Fibroblast of lung (primary cell): ENCODE measurements around the gene ALKBH3. TPM values are rescaled to one million over a fixed set of nuclear protein-coding genes. Genes with fewer than 3 reads are reported as not detected.
A peak's percentile ranks its signal among the peaks of the same experiment; 100 is the strongest.

Source experiments
- DNase-seq, 2 donors: peaks; one replicate each; pipeline versions ENCODE4 v3.0.0 to v3.0.0-alpha.2; 2010; ENCODE audit warnings: low read depth in 2 of 2
- H2AFZ ChIP-seq: 2 replicates; pipeline ENCODE4 v1.5.1; 2012; ENCODE audit warnings: low read length, control low read depth, inconsistent platforms
- H3K27ac ChIP-seq: 2 replicates; pipeline ENCODE4 v1.5.1; 2011; ENCODE audit warnings: low read length, control low read depth; ENCODE audit not compliant: insufficient read depth
- H3K27me3 ChIP-seq: 2 replicates; pipeline ENCODE4 v1.5.1; 2011; ENCODE audit warnings: mild to moderate bottlenecking, low read length; ENCODE audit not compliant: control insufficient read depth, insufficient read depth
- H3K36me3 ChIP-seq: 2 replicates; pipeline ENCODE4 v1.5.1; 2011; ENCODE audit warnings: low read length; ENCODE audit not compliant: control insufficient read depth, insufficient read depth
- H3K4me1 ChIP-seq: 2 replicates; pipeline ENCODE4 v1.5.1; 2011; ENCODE audit warnings: low read length; ENCODE audit not compliant: control insufficient read depth, insufficient read depth; ENCODE audit errors: extremely low read depth
- H3K4me2 ChIP-seq: 2 replicates; pipeline ENCODE4 v1.5.1; 2011; ENCODE audit warnings: low read length, control low read depth; ENCODE audit not compliant: insufficient read depth; ENCODE audit errors: extremely low read depth
- H3K4me3 ChIP-seq, 4 experiments: fragments of 200-600 bp in 1 of 4; sonication (generic) in 1 of 4; replicated peaks in 1 of 4; 2 replicates each; pipeline ENCODE4 v1.5.1; 2011 to 2016; ENCODE audit warnings: low read length in 4 of 4, low read depth in 3 of 4, mild to moderate bottlenecking in 3 of 4, control low read depth in 2 of 4, inconsistent platforms in 1 of 4, mixed read lengths in 1 of 4; ENCODE audit not compliant: insufficient read depth in 1 of 4; ENCODE audit errors: control extremely low read depth in 1 of 4
- H3K79me2 ChIP-seq: 2 replicates; pipeline ENCODE4 v1.5.1; 2012; ENCODE audit warnings: mild to moderate bottlenecking, low read length, inconsistent platforms; ENCODE audit not compliant: control insufficient read depth, insufficient read depth
- H3K9ac ChIP-seq: 2 replicates; pipeline ENCODE4 v1.5.1; 2011; ENCODE audit warnings: mild to moderate bottlenecking, low read length, control low read depth; ENCODE audit not compliant: insufficient read depth
- H3K9me3 ChIP-seq: 2 replicates; pipeline ENCODE4 v1.5.1; 2012; ENCODE audit warnings: low read depth, low read length; ENCODE audit not compliant: control insufficient read depth, insufficient read depth
- H4K20me1 ChIP-seq: 2 replicates; pipeline ENCODE4 v1.5.1; 2011; ENCODE audit warnings: low read length; ENCODE audit not compliant: control insufficient read depth, insufficient read depth; ENCODE audit errors: extremely low read depth
- CTCF ChIP-seq, 2 donors: IDR thresholded peaks in 1 of 2; conservative IDR thresholded peaks in 1 of 2; 1 replicate in 1 of 2; 2 replicates in 1 of 2; pipeline ENCODE4 v1.5.1; 2011 to 2012; ENCODE audit warnings: low read length in 2 of 2, control low read depth in 1 of 2, inconsistent platforms in 1 of 2, low read depth in 1 of 2, mild to moderate bottlenecking in 1 of 2
- EZH2 ChIP-seq: IDR thresholded peaks from 2 replicates; pipeline ENCODE4 v1.5.1; 2012; ENCODE audit warnings: low read length, control low read depth, mild to moderate bottlenecking; ENCODE audit errors: missing control alignments
- polyA plus RNA-seq, 2 donors: library from polyadenylated mRNA; depleted of rRNA in 1 of 2; stranded (reverse) in 1 of 2; unstranded in 1 of 2; fragments of >200 nt; gene quantifications; 2 replicates each; pipeline ENCODE4 v1.2.1, GENCODE V29; 2011 to 2012; ENCODE audit warnings: missing spikeins in 1 of 2
- total RNA-seq: library from RNA; depleted of rRNA; stranded (reverse); fragments of >200 nt; gene quantifications from 2 replicates; pipeline ENCODE4 v1.2.1, GENCODE V29; 2014

ALKBH3 gene
- total and polyA plus RNA-seq, 2 donors (not counting 1 experiment from before 2014, with no cell fraction given): 39.0 to 56.1 TPM

GRCh38 chr11:43943931-43944751, 63.5 kb downstream of the ALKBH3 start:
- H4K20me1 ChIP-seq: no peaks in the 10 kb centered on the region
- H3K27me3 ChIP-seq: peaks cover 38% of the 10 kb centered on the region
- H3K4me2 ChIP-seq: peak overlapping the region; percentile 61
- no peak overlapping the region for H3K27ac ChIP-seq
- H3K79me2 ChIP-seq: no peaks in the 10 kb centered on the region
- H3K4me1 ChIP-seq: peaks cover 4% of the 10 kb centered on the region
- TF ChIP-seq CTCF (conservative IDR thresholded peaks at IDR 0.05 in 1 of 2, IDR thresholded peaks at IDR 0.05 in 1 of 2; ENCODE audit: low read depth in 1 of 2, low read length in 2 of 2): no peak
- TF ChIP-seq EZH2: peak; percentile 94
- DNase-seq: peak in 1 of 2 donors; percentile 66
- no peak overlapping the region for H3K9ac ChIP-seq
- no peaks in the 10 kb centered on the region for H3K36me3 ChIP-seq
- no peak overlapping the region for H2AFZ ChIP-seq
- peak overlapping the region in 3 of 4 experiments; percentile 5 to 60 (median 57) for H3K4me3 ChIP-seq
- no peaks in the 10 kb centered on the region for H3K9me3 ChIP-seq

- peaks cover 38% of the 10 kb centered on the region for H3K27me3 ChIP-seq
- DNase-seq: no peak
- peak overlapping the region in 1 of 4 experiments; percentile 60 for H3K4me3 ChIP-seq
- H3K79me2 ChIP-seq: no peaks in the 10 kb centered on the region
- no peaks in the 10 kb centered on the region for H4K20me1 ChIP-seq
- H3K4me2 ChIP-seq: no peak overlapping the region
- H3K9me3 ChIP-seq: no peaks in the 10 kb centered on the region
- no peaks in the 10 kb centered on the region for H3K36me3 ChIP-seq
- H3K9ac ChIP-seq: no peak overlapping the region
- H3K4me1 ChIP-seq: peaks cover 4% of the 10 kb centered on the region
- no peak overlapping the region for H2AFZ ChIP-seq
- no peak for TF ChIP-seq EZH2
- peak; percentile 69 to 75 for TF ChIP-seq CTCF (conservative IDR thresholded peaks at IDR 0.05 in 1 of 2, IDR thresholded peaks at IDR 0.05 in 1 of 2; ENCODE audit: low read depth in 1 of 2, low read length in 2 of 2)
- H3K27ac ChIP-seq: no peak overlapping the region
These were observed 64.2 kb downstream of the ALKBH3 start for GRCh38 chr11:43944761-43945311.

- H3K9ac ChIP-seq: no peak overlapping the region
- TF ChIP-seq CTCF (conservative IDR thresholded peaks at IDR 0.05 in 1 of 2, IDR thresholded peaks at IDR 0.05 in 1 of 2; ENCODE audit: low read depth in 1 of 2, low read length in 2 of 2) (peak; percentile 24 to 46), EZH2 (no peak)
- H3K27ac ChIP-seq: no peak overlapping the region
- no peak overlapping the region for H3K4me3 ChIP-seq
- no peaks in the 10 kb centered on the region for H3K79me2 ChIP-seq
- no peak overlapping the region for H2AFZ ChIP-seq
- no peaks in the 10 kb centered on the region for H3K36me3 ChIP-seq
- no peaks in the 10 kb centered on the region for H4K20me1 ChIP-seq
- no peak overlapping the region for H3K4me2 ChIP-seq
- DNase-seq: peak in 1 of 2 donors; percentile 24
- H3K4me1 ChIP-seq: peaks cover 4% of the 10 kb centered on the region
- H3K9me3 ChIP-seq: no peaks in the 10 kb centered on the region
- peaks cover 26% of the 10 kb centered on the region for H3K27me3 ChIP-seq
These were observed 66.4 kb downstream of the ALKBH3 start for GRCh38 chr11:43947003-43947500.
